ENCODE results near the gene DIAPH3.
"Not testable (repeated sequence)": the region's sequence is repeated elsewhere in the genome, so short reads cannot be mapped to it uniquely, and the experiment has no call there.

The DIAPH3 gene

DNA sequence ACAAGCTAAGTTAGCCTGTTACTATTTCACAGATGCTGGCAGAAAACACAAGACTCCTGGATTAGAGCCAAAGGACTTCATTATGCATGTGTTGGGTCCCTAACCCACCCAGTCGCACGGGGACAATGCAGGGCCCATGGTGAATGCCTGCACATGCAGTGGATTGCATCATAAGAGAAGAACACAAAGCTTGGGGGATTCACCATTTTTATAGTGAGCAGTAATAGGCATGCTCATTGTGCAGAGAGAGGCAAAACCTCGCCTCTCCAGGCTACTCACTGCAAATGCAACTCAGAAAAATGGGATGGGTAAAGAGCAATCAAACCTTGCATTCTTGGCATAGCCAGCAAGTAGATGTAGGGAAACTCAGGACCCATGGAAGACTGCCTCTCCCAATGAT lies 115.8 kb downstream of the DIAPH3 start:
- H4K8ac ChIP-seq (ENCODE audit: low read depth, low read length) = no peak overlapping the region
- H3K18ac ChIP-seq (ENCODE audit: low read length) = no peak overlapping the region
- H3K79me1 ChIP-seq (ENCODE audit: low read depth, low read length) = no peaks in the 10 kb centered on the region
- no peak overlapping the region for H3K23ac ChIP-seq (ENCODE audit: low read depth, low read length, poor library complexity)
- H2BK15ac ChIP-seq (ENCODE audit: low read length) = no peak overlapping the region
- peaks cover 0 to 2% of the 10 kb centered on the region in 2 donors for H3K9me3 ChIP-seq (replicated peaks in 1 of 2; ENCODE audit: control insufficient read depth in 2 of 2, insufficient read depth in 1 of 2, low read depth in 1 of 2, low read length in 2 of 2)
- no peak overlapping the region for H3K9ac ChIP-seq (ENCODE audit: low read depth, low read length, poor library complexity)
- no peak overlapping the region for H2BK5ac ChIP-seq (ENCODE audit: low read length)
- H2AK5ac ChIP-seq (ENCODE audit: low read depth, low read length) = no peak overlapping the region
- H2AFZ ChIP-seq (ENCODE audit: low read length) = peak overlapping the region; percentile 48
- H3K27ac ChIP-seq (replicated peaks; ENCODE audit: low read length) = no peak overlapping the region
- H3K4me1 ChIP-seq (ENCODE audit: control insufficient read depth in 2 of 2, insufficient read depth in 1 of 2, low read depth in 1 of 2, low read length in 2 of 2) = peaks cover 0 to 2% of the 10 kb centered on the region in 2 donors
- H3K27me3 ChIP-seq (ENCODE audit: control insufficient read depth in 3 of 3, insufficient read depth in 3 of 3, low read depth in 1 of 3, low read length in 3 of 3) = no peaks in the 10 kb centered on the region
- H3K4me3 ChIP-seq (ENCODE audit: low read length in 2 of 2) = no peak overlapping the region
- no peaks in the 10 kb centered on the region for H3K36me3 ChIP-seq (replicated peaks in 1 of 2; ENCODE audit: control insufficient read depth in 2 of 2, insufficient read depth in 2 of 2, low read length in 2 of 2)
- no peak for DNase-seq (ENCODE audit: low spot score)
- no peak overlapping the region for H3K4me2 ChIP-seq (ENCODE audit: insufficient read depth, low read length, poor library complexity, severe bottlenecking)
- no peak overlapping the region for H3K14ac ChIP-seq (ENCODE audit: low read length)
- no CpG with 5 or more reads among the region's 3 CpGs for WGBS, 2 donors (ENCODE audit: extremely low coverage in 2 of 2, insufficient read length in 2 of 2, insufficient replicate concordance in 1 of 2)
- no peak overlapping the region for H3K4ac ChIP-seq (ENCODE audit: low read length)
- no peak overlapping the region for H2BK12ac ChIP-seq (ENCODE audit: low read length)
- no peak overlapping the region for H4K91ac ChIP-seq (ENCODE audit: low read depth, low read length, poor library complexity)
- no peak overlapping the region for H2BK120ac ChIP-seq (ENCODE audit: low read depth, low read length)

- no peak overlapping the region for H3K18ac ChIP-seq (ENCODE audit: low read length)
- H4K8ac ChIP-seq (ENCODE audit: low read depth, low read length) = no peak overlapping the region
- no peak overlapping the region for H2AFZ ChIP-seq (ENCODE audit: low read length)
- no peak overlapping the region for H3K27ac ChIP-seq (replicated peaks; ENCODE audit: low read length)
- H3K23ac ChIP-seq (ENCODE audit: low read depth, low read length, poor library complexity) = no peak overlapping the region
- no peak overlapping the region for H3K4ac ChIP-seq (ENCODE audit: low read length)
- H3K9me3 ChIP-seq (replicated peaks in 1 of 2; ENCODE audit: control insufficient read depth in 2 of 2, insufficient read depth in 1 of 2, low read depth in 1 of 2, low read length in 2 of 2) = peaks cover 0 to 2% of the 10 kb centered on the region in 2 donors
- H3K9ac ChIP-seq (ENCODE audit: low read depth, low read length, poor library complexity) = no peak overlapping the region
- WGBS, 2 donors (ENCODE audit: extremely low coverage in 2 of 2, insufficient read length in 2 of 2, insufficient replicate concordance in 1 of 2) = no CpG with 5 or more reads among the region's 4 CpGs
- H3K4me2 ChIP-seq (ENCODE audit: insufficient read depth, low read length, poor library complexity, severe bottlenecking) = no peak overlapping the region
- no peaks in the 10 kb centered on the region for H3K79me1 ChIP-seq (ENCODE audit: low read depth, low read length)
- no peak overlapping the region for H3K4me3 ChIP-seq (ENCODE audit: low read length in 2 of 2)
- H2AK5ac ChIP-seq (ENCODE audit: low read depth, low read length) = no peak overlapping the region
- no peak overlapping the region for H2BK120ac ChIP-seq (ENCODE audit: low read depth, low read length)
- H2BK5ac ChIP-seq (ENCODE audit: low read length) = no peak overlapping the region
- H3K36me3 ChIP-seq (replicated peaks in 1 of 2; ENCODE audit: control insufficient read depth in 2 of 2, insufficient read depth in 2 of 2, low read length in 2 of 2) = peaks cover 0 to 12% of the 10 kb centered on the region in 2 donors
- no peak overlapping the region for H3K14ac ChIP-seq (ENCODE audit: low read length)
- no peak overlapping the region for H2BK12ac ChIP-seq (ENCODE audit: low read length)
- H2BK15ac ChIP-seq (ENCODE audit: low read length) = no peak overlapping the region
- no peak overlapping the region for H4K91ac ChIP-seq (ENCODE audit: low read depth, low read length, poor library complexity)
- no peak for DNase-seq (ENCODE audit: low spot score)
- H3K27me3 ChIP-seq (ENCODE audit: control insufficient read depth in 3 of 3, insufficient read depth in 3 of 3, low read depth in 1 of 3, low read length in 3 of 3) = no peaks in the 10 kb centered on the region
- peaks cover 0 to 2% of the 10 kb centered on the region in 2 donors for H3K4me1 ChIP-seq (ENCODE audit: control insufficient read depth in 2 of 2, insufficient read depth in 1 of 2, low read depth in 1 of 2, low read length in 2 of 2)
These were observed 119.4 kb downstream of the DIAPH3 start for GRCh38 chr13:60044321-60044720.

DNA sequence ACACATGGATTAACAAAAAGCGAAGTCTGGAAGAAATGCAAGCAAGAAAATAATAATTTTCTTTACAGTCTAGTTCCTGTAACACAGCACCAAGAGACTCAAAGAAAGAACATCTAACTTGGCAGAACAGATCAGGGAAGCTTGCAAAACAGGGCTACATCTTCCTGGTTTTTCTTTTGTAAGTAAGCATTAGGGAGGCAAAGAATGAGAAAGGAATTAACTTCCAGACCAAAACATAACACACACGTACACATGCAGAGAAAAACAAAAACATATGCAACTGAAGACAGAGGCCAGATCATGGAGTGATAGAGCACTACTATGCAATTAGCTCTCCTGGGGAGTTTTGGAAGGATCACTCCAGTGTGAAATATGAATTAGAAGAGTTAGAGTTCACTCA lies 120.5 kb downstream of the DIAPH3 start:
- no peak for DNase-seq (ENCODE audit: low spot score)

GRCh38 chr13:60040668-60041067 lies 123.1 kb downstream of the DIAPH3 start:
- no CpG with 5 or more reads among the region's 10 CpGs for WGBS, 2 donors (ENCODE audit: extremely low coverage in 2 of 2, insufficient read length in 2 of 2, insufficient replicate concordance in 1 of 2)
- not testable (repeated sequence) for H3K23ac ChIP-seq (ENCODE audit: low read depth, low read length, poor library complexity); H3K14ac ChIP-seq (ENCODE audit: low read length); H3K4me3 ChIP-seq (ENCODE audit: low read length in 2 of 2); H4K91ac ChIP-seq (ENCODE audit: low read depth, low read length, poor library complexity); H3K27ac ChIP-seq (replicated peaks; ENCODE audit: low read length); H3K4me2 ChIP-seq (ENCODE audit: insufficient read depth, low read length, poor library complexity, severe bottlenecking); H3K4ac ChIP-seq (ENCODE audit: low read length); H2BK12ac ChIP-seq (ENCODE audit: low read length); H2AFZ ChIP-seq (ENCODE audit: low read length); H3K4me1 ChIP-seq (ENCODE audit: control insufficient read depth in 2 of 2, insufficient read depth in 1 of 2, low read depth in 1 of 2, low read length in 2 of 2); H3K18ac ChIP-seq (ENCODE audit: low read length); H4K8ac ChIP-seq (ENCODE audit: low read depth, low read length); H3K27me3 ChIP-seq (ENCODE audit: control insufficient read depth in 3 of 3, insufficient read depth in 3 of 3, low read depth in 1 of 3, low read length in 3 of 3); H3K79me1 ChIP-seq (ENCODE audit: low read depth, low read length); H2BK120ac ChIP-seq (ENCODE audit: low read depth, low read length); H3K9me3 ChIP-seq (replicated peaks in 1 of 2; ENCODE audit: control insufficient read depth in 2 of 2, insufficient read depth in 1 of 2, low read depth in 1 of 2, low read length in 2 of 2); H2BK5ac ChIP-seq (ENCODE audit: low read length); H2AK5ac ChIP-seq (ENCODE audit: low read depth, low read length); H2BK15ac ChIP-seq (ENCODE audit: low read length); H3K9ac ChIP-seq (ENCODE audit: low read depth, low read length, poor library complexity); DNase-seq (ENCODE audit: low spot score)
- peaks cover 0 to 12% of the 10 kb centered on the region in 2 donors for H3K36me3 ChIP-seq (replicated peaks in 1 of 2; ENCODE audit: control insufficient read depth in 2 of 2, insufficient read depth in 2 of 2, low read length in 2 of 2)

More for the DNA sequence above, 120.5 kb downstream of the DIAPH3 start:
- Histone ChIP-seq H3K9ac (ENCODE audit: low read depth, low read length, poor library complexity) (no peak overlapping the region), H3K27me3 (ENCODE audit: control insufficient read depth in 3 of 3, insufficient read depth in 3 of 3, low read depth in 1 of 3, low read length in 3 of 3) (no peaks in the 10 kb centered on the region), H2BK5ac (ENCODE audit: low read length) (no peak overlapping the region), H2BK120ac (ENCODE audit: low read depth, low read length) (no peak overlapping the region), H2BK12ac (ENCODE audit: low read length) (no peak overlapping the region), H3K23ac (ENCODE audit: low read depth, low read length, poor library complexity) (no peak overlapping the region), H2AK5ac (ENCODE audit: low read depth, low read length) (no peak overlapping the region), H3K79me1 (ENCODE audit: low read depth, low read length) (no peaks in the 10 kb centered on the region), H4K91ac (ENCODE audit: low read depth, low read length, poor library complexity) (no peak overlapping the region), H3K9me3 (replicated peaks in 1 of 2; ENCODE audit: control insufficient read depth in 2 of 2, insufficient read depth in 1 of 2, low read depth in 1 of 2, low read length in 2 of 2) (peaks cover 0 to 2% of the 10 kb centered on the region in 2 donors), H3K14ac (ENCODE audit: low read length) (no peak overlapping the region), H2BK15ac (ENCODE audit: low read length) (no peak overlapping the region), H3K4me1 (ENCODE audit: control insufficient read depth in 2 of 2, insufficient read depth in 1 of 2, low read depth in 1 of 2, low read length in 2 of 2) (peaks cover 0 to 2% of the 10 kb centered on the region in 2 donors), H4K8ac (ENCODE audit: low read depth, low read length) (no peak overlapping the region), H2AFZ (ENCODE audit: low read length) (peak overlapping the region; percentile 39), H3K4me3 (ENCODE audit: low read length in 2 of 2) (no peak overlapping the region), H3K4me2 (ENCODE audit: insufficient read depth, low read length, poor library complexity, severe bottlenecking) (no peak overlapping the region), H3K4ac (ENCODE audit: low read length) (no peak overlapping the region), H3K18ac (ENCODE audit: low read length) (no peak overlapping the region), H3K27ac (replicated peaks; ENCODE audit: low read length) (no peak overlapping the region), H3K36me3 (replicated peaks in 1 of 2; ENCODE audit: control insufficient read depth in 2 of 2, insufficient read depth in 2 of 2, low read length in 2 of 2) (peaks cover 0 to 12% of the 10 kb centered on the region in 2 donors)
- no CpG with 5 or more reads among the region's 2 CpGs for WGBS, 2 donors (ENCODE audit: extremely low coverage in 2 of 2, insufficient read length in 2 of 2, insufficient replicate concordance in 1 of 2)
